Hematopoietic multipotent progenitor cell treated with erythropoietin and hydrocortisone succinate and interleukin-3 and kit ligand, for 17 days (in vitro differentiated cells): ENCODE results near the gene PFDN1.

Source experiments
- DNase-seq: peaks from one replicate; pipeline ENCODE4 v3.0.0-alpha.2; 2015; ENCODE audit warnings: low spot score

PFDN1 gene

GRCh38 chr5:140295414-140295813, 7.5 kb downstream of the PFDN1 start:
- DNase-seq: peak; percentile 51

- no peak for DNase-seq
Measured at GRCh38 chr5:140294753-140295152, 8.1 kb downstream of the PFDN1 start.

- no peak for DNase-seq
Measured at GRCh38 chr5:140293849-140294100, 9.1 kb downstream of the PFDN1 start.

GRCh38 chr5:140293091-140293848, 9.6 kb downstream of the PFDN1 start:
- no peak for DNase-seq

- DNase-seq: no peak
Measured at GRCh38 chr5:140292212-140293036, 10.5 kb downstream of the PFDN1 start.

- DNase-seq: no peak
Measured at GRCh38 chr5:140287801-140288521, 14.9 kb downstream of the PFDN1 start.

- no peak for DNase-seq
Measured at GRCh38 chr5:140286424-140286823, 16.5 kb downstream of the PFDN1 start.

- no peak for DNase-seq
Measured at GRCh38 chr5:140284013-140284412, 18.9 kb downstream of the PFDN1 start.

- no peak for DNase-seq
Measured at GRCh38 chr5:140282266-140282665, 20.6 kb downstream of the PFDN1 start.

GRCh38 chr5:140275837-140276236, 27.1 kb downstream of the PFDN1 start:
- DNase-seq: no peak

- no peak for DNase-seq
Measured at GRCh38 chr5:140273401-140273877, 29.5 kb downstream of the PFDN1 start.

- DNase-seq: no peak
Measured at GRCh38 chr5:140270008-140270407, 32.9 kb downstream of the PFDN1 start.

- no peak for DNase-seq
Measured at GRCh38 chr5:140267559-140268018, 35.3 kb downstream of the PFDN1 start.

GRCh38 chr5:140267201-140267540, 35.7 kb downstream of the PFDN1 start:
- DNase-seq: no peak

GRCh38 chr5:140266471-140267200, 36.3 kb downstream of the PFDN1 start:
- DNase-seq: no peak

- no peak for DNase-seq
Measured at GRCh38 chr5:140265845-140266244, 37.1 kb downstream of the PFDN1 start.

GRCh38 chr5:140262839-140263238, 40.1 kb downstream of the PFDN1 start:
- no peak for DNase-seq

- DNase-seq: no peak
Measured at GRCh38 chr5:140262221-140262620, 40.7 kb downstream of the PFDN1 start.

GRCh38 chr5:140261403-140262171, 41.3 kb downstream of the PFDN1 start:
- DNase-seq: peak; percentile 34

- no peak for DNase-seq
Measured at GRCh38 chr5:140260089-140260656, 42.7 kb downstream of the PFDN1 start.

- DNase-seq: no peak
Measured at GRCh38 chr5:140259500-140259899, 43.4 kb downstream of the PFDN1 start.
